ENCODE measurements around the gene XYLT2. TPM values are rescaled to one million over a fixed set of nuclear protein-coding genes. Genes with fewer than 3 reads are reported as not detected.

Gene XYLT2
- total and polyA plus RNA-seq, 2 of the 13 experiments (the other 11 are each of a cell fraction or from before 2014, with no cell fraction given) = 17.0 to 22.1 TPM

- TF ChIP-seq FOXP4 (CRISPR knock-in tag; IDR thresholded peaks at IDR 0.05) (peak; percentile 78), HNRNPUL1 (IDR thresholded peaks at IDR 0.05; ENCODE audit: low read depth, low read length) (peak; percentile 85; the same call in 1 of the 2 replicates), ZGPAT (CRISPR knock-in tag; IDR thresholded peaks at IDR 0.05) (peak; percentile 99), ELF3 (CRISPR knock-in tag; IDR thresholded peaks at IDR 0.05) (peak; percentile 98), GLI4 (CRISPR knock-in tag; IDR thresholded peaks at IDR 0.05; ENCODE audit: borderline replicate concordance) (peak; percentile 98), MATR3 (CRISPR knock-in tag; IDR thresholded peaks at IDR 0.05) (no peak), RFX1 (IDR thresholded peaks at IDR 0.05) (no peak), SMC3 (IDR thresholded peaks at IDR 0.05; ENCODE audit: low read length) (peak; percentile 19; the same call in 1 of the 2 replicates), PHF20 (CRISPR knock-in tag; IDR thresholded peaks at IDR 0.05) (peak; percentile 98), BCL3 (CRISPR knock-in tag; IDR thresholded peaks at IDR 0.05) (peak; percentile 97), ERF (CRISPR knock-in tag; IDR thresholded peaks at IDR 0.05) (peak; percentile 98), ZSCAN25 (CRISPR knock-in tag; IDR thresholded peaks at IDR 0.05) (peak; percentile 98), ZBTB26 (CRISPR knock-in tag; IDR thresholded peaks at IDR 0.05; ENCODE audit: borderline replicate concordance) (peak; percentile 94), ATAD3A (CRISPR knock-in tag; IDR thresholded peaks at IDR 0.05) (no peak), GMEB2 (CRISPR knock-in tag; IDR thresholded peaks at IDR 0.05; ENCODE audit: low read depth) (peak; percentile 85), ZSCAN20 (CRISPR knock-in tag; IDR thresholded peaks at IDR 0.05; ENCODE audit: borderline replicate concordance) (0 out of 2 replicates have a peak, but pooled peaks have one; percentile 10), FUBP1 (CRISPR knock-in tag; IDR thresholded peaks at IDR 0.05; ENCODE audit: borderline replicate concordance) (peak; percentile 98; the same call in 1 of the 2 replicates), RFXAP (CRISPR knock-in tag; IDR thresholded peaks at IDR 0.05; ENCODE audit: borderline replicate concordance) (peak; percentile 97), KDM2A (CRISPR knock-in tag; IDR thresholded peaks at IDR 0.05; ENCODE audit: borderline replicate concordance, low read depth) (peak; percentile 100)
These were observed 51.4 kb downstream of the XYLT2 start, which contains the start of gene LRRC59 (continued) for GRCh38 chr17:50397111-50397918.

Measured in HepG2 (cell line).